ENCODE measurements around the gene CLCN4.

DNA sequence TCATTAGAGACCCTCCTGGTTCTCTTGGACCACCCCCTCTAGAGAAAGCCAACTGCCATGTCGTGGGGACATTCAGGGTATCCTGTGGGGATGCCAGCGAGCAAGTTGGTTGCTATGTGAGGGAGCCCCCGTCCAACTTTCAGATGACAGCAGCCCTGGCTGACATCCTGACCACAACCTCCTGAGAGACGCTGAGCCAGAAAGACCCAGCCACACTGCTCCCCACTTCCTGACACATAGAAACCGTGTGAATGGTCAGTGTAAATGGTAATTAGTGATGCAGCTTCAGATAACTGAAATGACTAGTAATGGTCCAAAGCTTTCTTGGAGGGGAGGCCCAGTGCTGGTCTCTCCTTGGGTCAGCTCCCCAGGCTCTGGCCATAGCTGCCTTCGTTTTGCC is 10.8 kb downstream of the CLCN4 start:
- no peak for TF ChIP-seq EZH2 (IDR thresholded peaks at IDR 0.05; ENCODE audit: borderline replicate concordance, control insufficient read depth, low read depth, low read length)
- TF ChIP-seq CTCF (IDR thresholded peaks at IDR 0.05 in 2 of 3, conservative IDR thresholded peaks at IDR 0.05 in 1 of 3; ENCODE audit: control insufficient read depth in 2 of 3, extremely low read depth in 1 of 3, insufficient read depth in 1 of 3, low read depth in 3 of 3, low read length in 3 of 3), result no peak
- no peak for TF ChIP-seq GABPA (IDR thresholded peaks at IDR 0.05; ENCODE audit: low read depth)
- TF ChIP-seq HDAC2 (IDR thresholded peaks at IDR 0.05), result no peak
- TF ChIP-seq ZNF207 (IDR thresholded peaks at IDR 0.05; ENCODE audit: borderline replicate concordance), result no peak
- TF ChIP-seq, protein P1, sequence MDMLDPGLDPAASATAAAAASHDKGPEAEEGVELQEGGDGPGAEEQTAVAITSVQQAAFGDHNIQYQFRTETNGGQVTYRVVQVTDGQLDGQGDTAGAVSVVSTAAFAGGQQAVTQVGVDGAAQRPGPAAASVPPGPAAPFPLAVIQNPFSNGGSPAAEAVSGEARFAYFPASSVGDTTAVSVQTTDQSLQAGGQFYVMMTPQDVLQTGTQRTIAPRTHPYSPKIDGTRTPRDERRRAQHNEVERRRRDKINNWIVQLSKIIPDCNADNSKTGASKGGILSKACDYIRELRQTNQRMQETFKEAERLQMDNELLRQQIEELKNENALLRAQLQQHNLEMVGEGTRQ (IDR thresholded peaks at IDR 0.05; ENCODE audit: borderline replicate concordance, low read depth, low read length), result no peak
- TF ChIP-seq ESRRA (IDR thresholded peaks at IDR 0.05; ENCODE audit: low read length), result no peak
- TF ChIP-seq BCL11A (IDR thresholded peaks at IDR 0.05; ENCODE audit: low read depth, low read length), result peak; percentile 33; the same call in 1 of the 2 replicates
- no peak for TF ChIP-seq FOS (IDR thresholded peaks at IDR 0.05; ENCODE audit: borderline replicate concordance, extremely low read depth, insufficient read length)
- TF ChIP-seq PAX5 (IDR thresholded peaks at IDR 0.05; ENCODE audit: borderline replicate concordance, low read depth, low read length), result no peak
- no peak for TF ChIP-seq MYC (IDR thresholded peaks at IDR 0.05; ENCODE audit: insufficient read depth, insufficient read length, insufficient replicate concordance, low read length, severe bottlenecking)

Data from GM12878 (cell line).